ENCODE data around the gene MEIS3.

MEIS3 gene

DNA sequence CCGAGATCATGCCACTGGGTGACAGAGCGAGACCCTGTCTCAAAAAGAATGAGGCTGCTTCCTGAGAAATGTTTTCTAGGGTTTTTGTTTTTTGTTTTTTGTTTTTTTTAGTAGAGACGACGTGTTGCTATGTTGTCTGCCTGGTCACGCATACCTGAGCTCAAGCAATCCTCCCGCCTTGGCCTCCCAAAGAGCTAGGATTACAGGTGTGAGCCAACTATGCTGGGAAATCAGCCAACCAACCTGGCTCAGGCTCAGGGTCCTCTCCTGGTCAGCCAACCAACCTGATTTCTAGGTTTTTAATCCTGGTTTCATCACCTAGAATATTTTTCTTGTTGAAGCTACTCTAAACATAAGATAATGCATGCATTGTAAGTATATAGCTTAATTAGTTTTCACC, 62.4 kb downstream of the MEIS3 start:
- no peak for DNase-seq

DNA sequence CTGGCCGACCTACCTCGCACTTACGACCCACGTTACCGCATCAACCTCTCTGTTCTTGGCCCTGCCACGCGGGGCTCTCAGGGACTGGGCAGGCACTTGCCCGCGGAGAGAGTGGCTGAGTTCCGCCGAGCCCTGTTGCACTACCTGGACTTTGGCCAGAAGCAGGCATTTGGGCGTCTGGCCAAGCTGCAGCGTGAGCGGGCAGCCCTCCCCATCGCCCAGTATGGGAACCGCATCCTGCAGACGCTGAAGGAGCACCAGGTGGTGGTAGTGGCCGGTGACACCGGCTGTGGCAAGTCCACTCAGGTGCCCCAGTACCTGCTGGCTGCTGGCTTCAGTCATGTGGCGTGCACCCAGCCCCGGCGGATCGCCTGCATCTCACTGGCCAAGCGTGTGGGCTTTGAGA, 66.0 kb downstream of the MEIS3 start:
- DNase-seq, result no peak
